GM11168 (cell line): ENCODE results near the gene ZP3.
"Not testable (repeated sequence)": the region's sequence is repeated elsewhere in the genome, so short reads cannot be mapped to it uniquely, and the experiment has no call there.

Experiments used
- in situ Hi-C: fragments of 300-500 bp; cut with MboI; formaldehyde crosslinking; loops from one replicate; pipeline ENCODE4 v1.12.0; 2022; ENCODE audit warnings: low sequenced_read_pairs; ENCODE audit not compliant: unreplicated experiment

ZP3 gene

GRCh38 chr7:76439120-76439888, 14.6 kb downstream of the ZP3 start:
- in situ Hi-C loops = loop anchor here (5.0 kb wide), 1 partner anchor 178 kb away; no protein-coding TSS in a partner anchor

- in situ Hi-C loops = not testable (repeated sequence)
Measured at GRCh38 chr7:76440404-76440803, 15.7 kb downstream of the ZP3 start.

GRCh38 chr7:76441792-76442191, 17.0 kb downstream of the ZP3 start:
- in situ Hi-C loops = not testable (repeated sequence)

- in situ Hi-C loops = not testable (repeated sequence)
Measured at GRCh38 chr7:76442664-76443446, 18.1 kb downstream of the ZP3 start.

GRCh38 chr7:76443846-76444245, 19.1 kb downstream of the ZP3 start:
- in situ Hi-C loops = not testable (repeated sequence)

GRCh38 chr7:76445577-76446008, 20.8 kb downstream of the ZP3 start:
- in situ Hi-C loops = not testable (repeated sequence)

GRCh38 chr7:76457017-76457416, 32.3 kb downstream of the ZP3 start:
- in situ Hi-C loops = not testable (repeated sequence)

GRCh38 chr7:76458504-76458903, 33.8 kb downstream of the ZP3 start:
- in situ Hi-C loops = not testable (repeated sequence)

- in situ Hi-C loops = not testable (repeated sequence)
Measured at GRCh38 chr7:76460767-76461166, 36.0 kb downstream of the ZP3 start.

- in situ Hi-C loops = not testable (repeated sequence)
Measured at GRCh38 chr7:76461464-76462101, 36.8 kb downstream of the ZP3 start, which contains the start of gene DTX2. Gene DTX2 (plus strand): TSS chr7:76461709. CDS start chr7:76480510, 18,801 bp downstream.

- in situ Hi-C loops = not testable (repeated sequence)
Measured at GRCh38 chr7:76462271-76462882, 37.6 kb downstream of the ZP3 start.

GRCh38 chr7:76464959-76465358, 40.2 kb downstream of the ZP3 start:
- in situ Hi-C loops = loop anchor here (5.0 kb wide), 1 partner anchor 502 kb away; no protein-coding TSS in a partner anchor

- in situ Hi-C loops = loop anchor here (5.0 kb wide), 1 partner anchor 501 kb away; no protein-coding TSS in a partner anchor
Measured at GRCh38 chr7:76465950-76466349, 41.2 kb downstream of the ZP3 start.

- in situ Hi-C loops = loop anchor here (5.0 kb wide), 1 partner anchor 499 kb away; no protein-coding TSS in a partner anchor
Measured at GRCh38 chr7:76467743-76468404, 43.1 kb downstream of the ZP3 start.

GRCh38 chr7:76471556-76472221, 46.9 kb downstream of the ZP3 start:
- in situ Hi-C loops = not testable (repeated sequence)

- in situ Hi-C loops = not testable (repeated sequence)
Measured at GRCh38 chr7:76473097-76473496, 48.3 kb downstream of the ZP3 start.

- in situ Hi-C loops = not testable (repeated sequence)
Measured at GRCh38 chr7:76476280-76476679, 51.5 kb downstream of the ZP3 start.

- in situ Hi-C loops = not testable (repeated sequence)
Measured at GRCh38 chr7:76476742-76477474, 52.2 kb downstream of the ZP3 start.
